Neural progenitor cell (in vitro differentiated cells): ENCODE data around the gene CNTNAP2.

ENCODE experiments used
- CTCF ChIP-seq: fragments of 200-600 bp; sonication (generic); IDR thresholded peaks from 2 replicates; pipeline ENCODE4 v1.5.1; 2017; ENCODE audit warnings: antibody characterized with exemption, mild to moderate bottlenecking
- EZH2 ChIP-seq: fragments of 200-600 bp; sonication (generic); IDR thresholded peaks from 2 replicates; pipeline ENCODE4 v1.6.1; 2017; ENCODE audit warnings: antibody characterized with exemption, mild to moderate bottlenecking, moderate library complexity

- TF ChIP-seq CTCF, result no peak
- no peak for TF ChIP-seq EZH2
These were observed 1742.9 kb downstream of the CNTNAP2 start for GRCh38 chr7:147859486-147859885.
